Stimulated activated CD8-positive, alpha-beta memory T cell treated with anti-CD3 and anti-CD28 coated beads, Interleukin-15, amount 100 ng/mL, for 4 hours (primary cell): Measurements from ENCODE around the gene CCND1.
"Not testable (repeated sequence)": the region's sequence is repeated elsewhere in the genome, so short reads cannot be mapped to it uniquely, and the experiment has no call there.

Source experiments
- DNase-seq, 2 donors: peaks; one replicate each; pipeline ENCODE4 v3.0.0-alpha.2; 2020; ENCODE audit warnings: low read depth in 2 of 2

CCND1 gene

DNA sequence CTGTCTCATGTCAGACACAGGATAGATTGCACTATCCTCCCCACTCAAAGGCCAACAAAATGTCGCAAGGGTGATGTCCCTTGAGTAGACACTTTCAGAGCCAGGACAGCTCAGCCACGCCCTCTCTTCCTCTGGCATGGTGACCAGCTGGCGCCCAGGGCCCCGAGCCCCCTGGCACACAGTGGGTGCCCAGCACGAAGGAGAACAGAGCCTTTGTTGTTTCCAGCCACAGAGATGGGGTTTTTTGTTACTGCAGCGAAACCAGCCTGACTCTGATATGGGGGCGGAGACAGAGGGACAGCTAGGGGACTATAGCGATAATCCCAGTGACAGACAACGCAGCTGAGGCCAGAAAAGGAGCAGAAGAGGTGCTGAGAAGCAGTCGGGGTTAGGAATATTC is 23.3 kb upstream of the CCND1 start:
- no peak for DNase-seq

DNA sequence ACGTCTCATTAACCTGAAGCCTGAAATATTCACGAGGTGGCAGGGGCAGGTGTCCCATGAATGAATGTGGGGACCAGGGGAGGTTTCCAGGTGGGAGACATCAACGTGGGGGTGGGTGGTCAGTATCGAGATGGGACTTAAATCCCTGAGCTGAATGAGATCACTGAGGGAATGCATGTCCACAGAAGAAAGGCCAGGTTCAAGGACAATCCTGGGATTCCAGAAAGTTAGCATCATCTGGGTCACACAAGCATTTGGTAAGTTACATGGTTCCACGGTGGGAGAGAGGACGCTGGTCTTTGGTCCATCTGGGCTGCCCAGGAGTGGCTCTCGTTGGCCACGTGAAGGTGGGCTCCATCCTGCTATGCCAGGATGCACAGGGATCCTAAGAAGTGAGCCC is 22.7 kb upstream of the CCND1 start:
- DNase-seq = no peak

GRCh38 chr11:69620683-69621290 is 20.2 kb upstream of the CCND1 start:
- no peak for DNase-seq

- not testable (repeated sequence) for DNase-seq
Measured at GRCh38 chr11:69622097-69622681, 18.8 kb upstream of the CCND1 start.

DNA sequence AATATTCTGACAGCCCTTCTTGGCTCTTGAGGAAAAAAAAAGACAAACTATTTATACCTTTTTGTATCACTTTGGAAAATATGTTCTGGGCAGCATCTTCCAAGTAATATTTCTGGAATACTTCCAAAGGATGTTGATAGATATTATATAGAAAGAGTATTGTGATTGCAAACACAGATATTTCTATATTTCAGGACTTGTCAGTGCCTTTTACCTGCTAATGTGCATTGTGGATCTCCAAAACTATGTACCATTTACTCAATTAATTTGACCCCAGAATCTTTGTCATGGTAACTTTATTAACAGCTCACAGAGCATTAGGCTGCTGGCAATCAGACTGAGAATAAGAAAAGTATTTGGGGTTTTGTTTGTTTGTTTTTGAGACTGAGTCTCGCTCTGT is 16.7 kb upstream of the CCND1 start:
- DNase-seq = no peak

- no peak for DNase-seq
Measured at GRCh38 chr11:69625476-69625875, 15.5 kb upstream of the CCND1 start.

- no peak for DNase-seq
Measured at GRCh38 chr11:69627551-69627950, 13.4 kb upstream of the CCND1 start.

- no peak for DNase-seq
Measured at GRCh38 chr11:69630017-69630416, 10.9 kb upstream of the CCND1 start.

DNA sequence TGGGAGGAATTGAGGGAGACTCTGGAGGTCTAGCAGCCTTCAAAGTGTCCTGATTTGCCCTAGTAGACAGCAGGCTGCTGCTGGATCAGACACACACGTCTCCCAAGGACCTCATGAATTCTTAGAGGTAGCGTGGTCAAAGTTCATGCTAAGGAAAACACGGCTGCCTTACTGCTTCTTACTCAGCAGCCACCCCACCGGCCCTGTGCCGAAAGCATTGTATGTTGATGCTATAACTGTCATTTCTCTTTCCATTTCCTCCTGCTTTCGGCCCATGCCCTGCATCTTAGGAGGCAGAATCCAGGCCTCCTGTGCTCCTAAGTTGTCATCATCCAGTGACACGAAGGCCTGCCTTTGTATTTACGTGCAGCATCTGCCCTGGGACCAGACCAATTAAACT is 10.5 kb upstream of the CCND1 start:
- no peak for DNase-seq

DNA sequence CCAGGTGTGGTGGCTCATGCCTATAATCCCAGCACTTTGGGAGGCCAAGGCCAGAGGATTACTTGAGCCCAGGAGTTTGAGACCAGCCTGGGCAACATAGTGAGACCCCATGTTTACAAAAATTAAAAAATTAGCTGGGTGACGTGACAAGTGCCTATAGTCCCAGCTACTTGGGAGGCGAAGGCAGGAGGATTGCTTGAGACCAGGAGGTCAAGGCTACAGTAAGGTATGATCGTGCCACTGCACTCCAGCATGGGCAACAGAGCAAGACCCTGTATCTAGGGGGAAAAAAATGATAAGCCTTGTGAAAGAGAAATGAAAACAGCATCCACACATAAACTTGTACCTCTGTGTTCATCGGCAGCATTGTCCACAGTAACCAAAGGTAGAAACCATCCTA is 8.1 kb upstream of the CCND1 start:
- DNase-seq = no peak

- no peak for DNase-seq
Measured at GRCh38 chr11:69634069-69634468, 6.9 kb upstream of the CCND1 start.

DNA sequence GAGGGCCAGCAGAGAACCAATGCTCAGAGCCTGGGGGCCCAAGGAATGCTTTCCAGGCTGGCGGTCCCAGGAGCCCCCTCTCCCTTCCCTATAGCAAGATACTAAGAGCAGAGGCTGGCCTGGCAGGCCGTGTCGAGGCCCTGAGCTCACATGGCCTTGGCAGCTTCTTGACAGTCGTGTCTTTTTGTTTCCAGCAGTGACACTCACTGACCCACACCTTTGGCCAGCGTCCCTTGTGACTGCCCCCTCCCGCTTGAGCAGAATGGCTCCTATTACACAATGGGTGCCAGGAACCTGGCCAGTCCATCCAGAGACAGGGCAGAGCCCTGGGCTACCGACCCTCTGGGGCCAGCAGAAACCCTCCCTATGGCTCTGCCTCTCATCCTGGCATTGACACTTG is 6.4 kb upstream of the CCND1 start:
- DNase-seq = no peak

DNA sequence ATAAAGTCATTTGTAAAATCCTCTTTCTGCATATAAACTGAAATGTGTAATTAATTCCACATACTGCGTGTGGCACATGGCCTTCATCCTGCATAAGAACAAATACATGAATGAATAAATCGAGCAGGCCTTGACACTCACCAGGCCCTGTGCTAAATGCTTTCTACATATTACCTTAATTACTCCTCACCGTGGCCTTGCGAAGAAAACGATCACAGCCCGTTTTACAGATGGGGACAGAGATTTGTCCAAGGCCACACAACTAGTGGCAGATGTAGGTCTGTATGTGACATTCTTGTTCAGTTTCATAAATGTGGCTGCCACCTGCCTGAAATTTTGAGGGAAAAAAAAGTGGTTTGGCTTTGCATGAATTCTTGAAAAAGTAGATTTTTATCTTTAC is 5.8 kb upstream of the CCND1 start:
- no peak for DNase-seq

DNA sequence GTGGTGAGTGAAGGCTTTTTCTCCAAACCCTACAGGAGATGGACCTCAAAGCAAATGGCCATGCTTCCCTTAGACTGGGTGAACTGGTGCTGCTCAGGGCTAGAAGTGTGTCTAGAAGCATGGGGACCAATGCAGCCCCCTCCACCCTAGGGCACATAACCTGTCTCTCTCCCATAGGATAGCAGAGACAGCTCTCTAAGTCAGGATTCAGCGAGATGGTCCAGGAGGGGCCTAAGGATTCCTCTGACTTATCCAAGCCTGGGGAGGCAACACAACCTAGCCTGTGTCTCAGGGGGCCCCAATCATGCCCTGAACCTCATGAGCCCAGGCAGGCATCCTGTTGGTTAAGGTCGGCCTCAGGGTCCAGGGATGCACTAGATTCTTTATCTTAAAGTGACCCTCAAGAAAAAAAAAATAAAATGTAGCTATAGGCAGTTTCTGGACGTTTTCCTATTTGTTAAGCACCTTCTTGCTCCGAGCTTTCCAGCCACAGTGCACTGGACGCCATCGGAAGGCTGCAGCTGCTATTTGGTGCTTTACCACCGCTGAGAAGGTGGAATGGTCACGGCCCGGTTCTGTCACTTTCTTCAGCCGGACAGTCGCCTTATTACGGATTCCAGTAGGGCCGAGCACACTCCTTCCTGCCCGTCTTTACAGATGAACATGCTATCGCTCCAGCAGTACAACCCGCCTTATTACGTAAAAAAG is 5.0 kb upstream of the CCND1 start:
- no peak for DNase-seq

DNA sequence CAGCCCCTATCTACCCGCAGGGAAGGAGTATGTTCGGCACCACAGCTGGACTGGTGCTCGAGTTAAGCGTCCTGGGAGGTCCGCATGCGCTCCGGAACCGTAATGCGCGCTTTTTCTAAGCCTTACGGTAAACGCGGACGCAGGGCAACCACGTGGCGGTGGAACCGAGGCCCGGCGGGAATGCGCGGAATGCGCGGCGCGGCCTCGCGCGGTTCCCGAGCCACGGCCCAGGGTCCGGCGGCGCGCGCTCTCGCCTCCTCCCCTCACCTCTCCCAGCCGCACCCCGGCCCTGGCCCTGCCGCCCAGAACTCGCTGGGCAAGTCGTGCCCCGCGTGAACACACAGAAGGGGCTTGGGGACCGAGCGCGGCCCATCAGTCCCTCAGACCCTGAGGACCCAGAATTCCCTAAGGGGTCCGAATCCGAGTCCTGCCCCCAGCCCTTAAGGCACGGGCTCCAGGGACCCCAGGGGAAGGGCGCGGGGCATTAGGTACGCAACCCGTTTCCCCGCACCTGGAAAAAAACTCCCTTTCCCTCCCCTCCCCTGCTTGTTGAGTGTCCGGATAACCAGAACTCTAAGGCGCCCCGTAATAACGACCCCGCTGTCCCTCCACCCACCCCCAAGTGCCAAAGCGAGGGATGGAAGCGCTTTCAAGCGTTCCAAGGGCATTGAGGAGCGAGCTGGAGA is 4.3 kb upstream of the CCND1 start:
- DNase-seq = no peak

GRCh38 chr11:69637198-69637940 is 3.6 kb upstream of the CCND1 start:
- no peak for DNase-seq

- no peak for DNase-seq
Measured at GRCh38 chr11:69637941-69638871, 2.8 kb upstream of the CCND1 start.

DNA sequence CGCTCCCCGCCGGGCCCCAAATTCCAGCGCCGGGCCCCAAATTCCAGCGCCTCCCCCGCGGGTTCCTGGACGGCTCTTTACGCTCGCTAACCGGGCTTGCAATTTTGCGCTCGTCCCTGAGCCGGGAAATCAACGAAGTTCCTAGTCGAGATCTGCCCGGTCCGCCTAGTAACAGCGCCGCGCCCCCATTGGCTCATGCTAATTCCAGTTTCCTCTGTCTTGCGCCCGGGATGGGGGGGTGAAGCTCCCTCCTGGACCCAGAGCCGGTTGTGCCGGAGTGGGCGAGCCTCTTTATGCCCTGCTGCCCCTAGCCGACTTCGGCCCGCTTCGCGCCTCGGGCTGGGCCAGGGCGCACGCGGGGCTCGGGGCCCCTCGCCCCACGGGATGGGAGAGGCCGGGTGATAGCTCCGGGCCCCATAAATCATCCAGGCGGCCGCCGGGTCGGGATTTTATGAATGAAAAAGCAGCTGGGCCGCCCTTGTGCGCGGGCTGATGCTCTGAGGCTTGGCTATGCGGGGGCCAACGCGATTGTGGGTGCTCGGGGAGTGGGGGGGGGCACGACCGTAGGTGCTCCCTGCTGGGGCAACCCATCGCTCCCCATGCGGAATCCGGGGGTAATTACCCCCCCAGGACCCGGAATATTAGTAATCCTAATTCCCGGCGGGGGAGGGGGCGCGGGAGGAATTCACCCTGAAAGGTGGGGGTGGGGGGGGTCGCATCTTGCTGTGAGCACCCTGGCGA is 1.8 kb upstream of the CCND1 start:
- no peak for DNase-seq

GRCh38 chr11:69639831-69640230 is 1.1 kb upstream of the CCND1 start:
- no peak for DNase-seq

- DNase-seq = no peak
Measured at GRCh38 chr11:69640260-69640994, 529 bp upstream of the CCND1 start.
